Measurements from ENCODE around the gene CRISPLD2. TPM values are rescaled to one million over a fixed set of nuclear protein-coding genes. Genes with fewer than 3 reads are reported as not detected.

The CRISPLD2 gene
- total RNA-seq, 1 donor from 2014 or later = 34.9 TPM

DNA sequence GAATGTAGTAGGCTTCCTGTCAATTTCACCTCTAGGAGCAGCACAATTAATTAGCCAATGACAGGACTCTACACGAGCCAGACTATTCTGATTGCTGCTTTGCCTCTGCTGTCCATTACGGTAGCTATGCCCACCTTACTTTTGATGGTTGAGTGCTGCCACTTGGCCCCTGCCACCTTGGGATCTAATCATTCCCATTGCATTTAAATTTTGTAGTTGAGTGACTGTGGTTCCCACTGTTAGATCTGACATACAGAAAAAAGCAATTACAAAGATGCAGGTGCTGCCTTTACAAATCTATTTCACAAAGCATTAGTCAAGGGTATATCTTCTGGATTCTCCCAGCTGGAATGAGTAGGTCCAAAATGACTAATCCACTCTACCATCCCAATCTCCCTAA, 39.9 kb downstream of the CRISPLD2 start:
- ATAC-seq = no peak
- H3K36me3 ChIP-seq = peaks cover 30% of the 10 kb centered on the region
- intact Hi-C loops (cut with DNase I) = no loop called here

DNA sequence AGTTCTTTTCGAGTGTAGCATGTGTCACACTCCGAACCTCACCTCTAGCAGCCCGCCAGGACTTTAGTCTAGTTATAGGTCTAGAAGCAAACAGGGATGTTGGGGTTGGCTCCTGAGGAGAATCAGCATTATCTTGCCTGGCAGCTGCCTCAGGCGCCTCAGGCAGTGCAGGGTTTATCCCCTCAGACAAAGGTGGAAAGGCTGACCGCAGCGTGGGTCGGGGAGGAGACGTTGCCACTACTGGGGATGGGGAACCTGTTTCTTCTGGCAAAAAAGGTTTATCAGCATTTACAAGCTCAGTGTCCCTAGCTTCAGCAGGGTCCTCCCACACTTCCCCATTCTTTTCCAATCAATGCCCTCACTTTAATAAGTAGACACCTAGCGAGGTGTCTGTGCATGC, 40.6 kb downstream of the CRISPLD2 start:
- H3K4me3 ChIP-seq = no peak overlapping the region
- no peaks in the 10 kb centered on the region for H3K27me3 ChIP-seq (ENCODE audit: low read depth)
- peaks cover 23% of the 10 kb centered on the region for H3K36me3 ChIP-seq
- no peaks in the 10 kb centered on the region for H3K4me1 ChIP-seq
- ATAC-seq (no peak), DNase-seq (no peak)
- H3K9me3 ChIP-seq = peaks cover 20% of the 10 kb centered on the region
- TF ChIP-seq, protein P1, sequence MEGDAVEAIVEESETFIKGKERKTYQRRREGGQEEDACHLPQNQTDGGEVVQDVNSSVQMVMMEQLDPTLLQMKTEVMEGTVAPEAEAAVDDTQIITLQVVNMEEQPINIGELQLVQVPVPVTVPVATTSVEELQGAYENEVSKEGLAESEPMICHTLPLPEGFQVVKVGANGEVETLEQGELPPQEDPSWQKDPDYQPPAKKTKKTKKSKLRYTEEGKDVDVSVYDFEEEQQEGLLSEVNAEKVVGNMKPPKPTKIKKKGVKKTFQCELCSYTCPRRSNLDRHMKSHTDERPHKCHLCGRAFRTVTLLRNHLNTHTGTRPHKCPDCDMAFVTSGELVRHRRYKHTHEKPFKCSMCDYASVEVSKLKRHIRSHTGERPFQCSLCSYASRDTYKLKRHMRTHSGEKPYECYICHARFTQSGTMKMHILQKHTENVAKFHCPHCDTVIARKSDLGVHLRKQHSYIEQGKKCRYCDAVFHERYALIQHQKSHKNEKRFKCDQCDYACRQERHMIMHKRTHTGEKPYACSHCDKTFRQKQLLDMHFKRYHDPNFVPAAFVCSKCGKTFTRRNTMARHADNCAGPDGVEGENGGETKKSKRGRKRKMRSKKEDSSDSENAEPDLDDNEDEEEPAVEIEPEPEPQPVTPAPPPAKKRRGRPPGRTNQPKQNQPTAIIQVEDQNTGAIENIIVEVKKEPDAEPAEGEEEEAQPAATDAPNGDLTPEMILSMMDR (IDR thresholded peaks at IDR 0.05) = no peak
- intact Hi-C loops (cut with DNase I) = no loop called here
- no peak overlapping the region for H3K27ac ChIP-seq

More for the DNA sequence above, 39.9 kb downstream of the CRISPLD2 start:
- TF ChIP-seq, protein P1 (IDR thresholded peaks at IDR 0.05) = no peak
- no peak for DNase-seq
- H3K27ac ChIP-seq = no peak overlapping the region
- H3K4me1 ChIP-seq = no peaks in the 10 kb centered on the region
- no peaks in the 10 kb centered on the region for H3K27me3 ChIP-seq (ENCODE audit: low read depth)
- H3K9me3 ChIP-seq = peaks cover 20% of the 10 kb centered on the region
- H3K4me3 ChIP-seq = no peak overlapping the region

DNA sequence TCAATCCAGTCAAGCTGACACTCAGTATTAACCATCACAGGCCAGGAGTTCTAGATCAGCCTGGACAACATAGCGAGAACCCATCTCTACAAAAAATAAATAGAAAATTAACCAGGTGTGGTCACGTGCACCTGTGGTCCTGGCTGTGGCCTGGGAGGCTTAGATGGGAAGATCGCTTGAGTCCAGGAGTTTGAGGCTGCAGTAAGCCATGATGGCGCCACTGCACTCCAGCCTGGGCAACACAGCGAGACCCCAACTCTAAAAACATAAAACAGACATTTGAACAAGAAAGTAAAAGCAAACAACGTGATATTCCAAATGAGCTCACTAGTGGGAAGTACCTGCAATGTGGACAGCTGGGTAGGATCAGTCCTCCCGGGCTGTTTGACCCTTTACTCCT, 41.9 kb downstream of the CRISPLD2 start:
- TF ChIP-seq, protein P1 (IDR thresholded peaks at IDR 0.05) = no peak

DNA sequence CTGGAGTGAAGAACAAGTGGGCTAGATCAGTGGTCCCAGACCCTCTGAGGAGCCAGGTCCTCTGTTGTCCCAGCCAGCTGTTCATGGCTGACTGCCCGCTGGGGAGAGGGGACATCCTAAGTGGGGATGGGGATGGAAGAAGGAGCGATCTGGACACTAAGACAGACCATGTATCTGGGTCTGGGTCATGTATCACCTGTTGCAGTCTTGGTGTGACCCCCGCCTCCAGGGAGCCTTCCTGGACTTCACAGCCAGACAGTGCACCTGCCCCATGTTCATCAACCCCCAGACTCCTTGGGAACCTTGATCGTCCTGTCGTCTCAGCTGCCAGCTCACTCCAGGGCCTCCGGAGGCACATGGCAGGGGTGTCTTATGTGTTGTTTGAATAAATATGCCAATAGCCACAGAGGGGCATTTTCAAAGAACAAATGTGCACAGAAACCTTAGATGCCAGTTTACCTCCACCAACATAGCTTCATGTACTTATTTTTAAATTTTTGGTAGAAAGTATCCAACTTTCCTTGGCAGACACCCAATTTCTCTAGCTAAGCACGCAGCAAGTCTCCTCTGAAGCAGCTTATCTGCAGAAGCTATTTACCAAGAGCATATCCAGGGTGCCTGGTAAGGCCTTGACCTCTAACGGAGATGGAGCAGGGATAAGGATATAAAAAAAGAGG, 43.2 kb downstream of the CRISPLD2 start:
- Histone ChIP-seq H3K27me3 (ENCODE audit: low read depth) (no peaks in the 10 kb centered on the region), H3K9me3 (peaks cover 20% of the 10 kb centered on the region), H3K4me3 (no peak overlapping the region), H3K4me1 (no peaks in the 10 kb centered on the region), H3K27ac (no peak overlapping the region), H3K36me3 (peaks cover 26% of the 10 kb centered on the region)
- no peak for DNase-seq
- intact Hi-C loops (cut with DNase I) = no loop called here
- ATAC-seq = no peak
- TF ChIP-seq, protein P1 (IDR thresholded peaks at IDR 0.05) = no peak

More for the DNA sequence above, 41.9 kb downstream of the CRISPLD2 start:
- no peak overlapping the region for H3K27ac ChIP-seq
- no peak overlapping the region for H3K4me3 ChIP-seq
- peaks cover 20% of the 10 kb centered on the region for H3K9me3 ChIP-seq
- no peaks in the 10 kb centered on the region for H3K27me3 ChIP-seq (ENCODE audit: low read depth)
- no peak for ATAC-seq
- no peak for DNase-seq
- no peaks in the 10 kb centered on the region for H3K4me1 ChIP-seq
- peaks cover 18% of the 10 kb centered on the region for H3K36me3 ChIP-seq
- intact Hi-C loops (cut with DNase I) = no loop called here

DNA sequence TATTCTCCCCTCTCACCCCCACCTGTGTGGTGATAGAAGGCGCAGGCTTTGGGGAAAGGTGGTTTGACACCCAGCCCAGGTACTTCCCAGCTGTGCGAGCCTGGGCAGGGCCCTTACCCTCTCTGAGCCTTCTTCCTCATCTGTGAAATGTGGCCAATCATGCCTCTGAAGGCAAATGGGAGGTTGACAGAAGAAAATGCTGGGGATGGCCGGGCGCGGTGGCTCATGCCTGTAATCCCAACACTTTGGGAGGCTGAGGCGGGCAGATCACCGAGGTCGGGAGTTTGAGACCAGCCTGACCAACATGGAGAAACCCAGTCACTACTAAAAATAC, 43.7 kb downstream of the CRISPLD2 start:
- peaks cover 31% of the 10 kb centered on the region for H3K36me3 ChIP-seq
- ATAC-seq (no peak), DNase-seq (no peak)
- TF ChIP-seq, protein P1 (IDR thresholded peaks at IDR 0.05) = no peak
- peaks cover 19% of the 10 kb centered on the region for H3K9me3 ChIP-seq
- no peaks in the 10 kb centered on the region for H3K27me3 ChIP-seq (ENCODE audit: low read depth)
- H3K4me1 ChIP-seq = no peaks in the 10 kb centered on the region
- intact Hi-C loops (cut with DNase I) = no loop called here
- no peak overlapping the region for H3K27ac ChIP-seq
- H3K4me3 ChIP-seq = no peak overlapping the region
